Inferior parietal cortex (tissue), 1 donor: ENCODE data around the gene GPER1.

ENCODE experiments used
- DNase-seq: peaks from one replicate; pipeline ENCODE4 v3.0.0-alpha.2; 2016; ENCODE audit errors: extremely low spot score

GPER1 gene

GRCh38 chr7:1053816-1054370 lies 34.0 kb upstream of the GPER1 start:
- no peak for DNase-seq

- no peak for DNase-seq
These were observed 33.5 kb upstream of the GPER1 start for GRCh38 chr7:1054438-1054837.

GRCh38 chr7:1054861-1055450 lies 33.0 kb upstream of the GPER1 start:
- peak; percentile 66 for DNase-seq

- DNase-seq = no peak
These were observed 32.4 kb upstream of the GPER1 start for GRCh38 chr7:1055491-1055955.

DNA sequence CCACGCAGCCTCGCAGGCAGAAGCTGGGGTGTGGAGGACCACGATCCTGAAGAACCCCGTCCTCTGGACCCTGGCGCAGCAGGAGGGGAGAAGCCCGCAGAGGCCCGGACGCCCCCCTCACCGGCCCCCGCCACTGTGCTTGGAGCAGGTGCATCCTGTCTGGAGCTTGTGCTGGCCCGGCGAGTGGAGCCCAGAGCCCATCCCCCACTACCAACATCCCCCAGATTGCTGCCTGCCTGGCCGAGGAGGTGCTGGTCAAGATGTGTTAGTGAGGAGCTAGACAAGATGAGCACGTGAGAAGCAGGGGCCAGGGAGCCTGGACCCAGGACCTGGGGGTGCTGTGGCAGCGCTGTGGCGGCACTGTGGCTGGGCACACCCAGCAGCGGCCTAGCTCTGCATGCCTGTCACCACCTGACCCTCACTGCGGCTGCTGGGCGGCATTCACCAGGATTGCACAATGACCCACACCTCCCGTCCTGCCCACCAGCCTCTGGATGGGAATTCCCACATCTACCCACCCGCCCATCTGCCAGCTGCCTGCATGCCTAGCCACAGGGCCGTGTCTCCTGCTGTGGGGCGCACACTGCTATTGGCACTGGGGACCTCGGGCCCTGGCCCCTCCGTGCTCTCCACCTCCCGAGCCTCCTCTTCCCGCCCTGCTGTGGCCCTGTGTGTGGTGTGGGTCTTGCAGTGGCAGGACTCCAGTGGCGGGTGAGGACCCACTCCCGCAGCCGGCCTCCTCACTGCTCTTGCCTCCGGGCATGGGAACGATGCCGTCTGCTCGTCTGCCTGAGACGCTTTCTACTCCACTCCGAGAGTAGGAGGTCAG lies 31.7 kb upstream of the GPER1 start:
- DNase-seq = no peak

DNA sequence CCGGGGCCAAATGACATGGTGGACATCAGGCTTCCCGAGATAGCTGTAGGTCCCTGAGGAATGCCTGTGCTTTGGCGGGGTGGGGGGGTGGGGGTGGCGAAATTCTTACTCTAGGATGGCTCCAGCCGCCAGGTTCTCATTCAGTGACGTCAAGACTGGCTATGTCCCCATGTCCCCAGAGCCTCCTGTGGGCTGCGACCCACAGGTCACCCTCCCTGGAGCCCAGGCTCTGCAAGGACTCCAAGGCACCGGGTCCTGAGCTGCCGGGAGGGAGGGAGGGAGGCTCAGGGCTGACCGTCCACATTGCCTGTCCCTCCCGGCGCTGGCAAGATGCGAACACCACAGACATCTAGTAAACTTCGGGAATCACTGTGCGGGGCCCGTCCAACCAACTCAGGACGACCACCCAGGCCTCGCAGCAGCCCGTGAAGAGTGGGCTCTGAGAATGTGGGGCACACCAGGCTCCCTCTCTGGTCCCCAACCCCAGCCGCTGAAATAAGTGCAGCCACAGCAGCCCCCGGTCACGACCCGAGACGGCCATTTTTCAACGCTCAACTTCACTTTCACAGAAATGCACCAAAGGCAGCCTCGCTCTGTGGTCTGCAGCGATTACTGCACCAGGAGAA lies 31.0 kb upstream of the GPER1 start:
- no peak for DNase-seq

GRCh38 chr7:1057416-1058291 lies 30.3 kb upstream of the GPER1 start:
- DNase-seq = no peak

DNA sequence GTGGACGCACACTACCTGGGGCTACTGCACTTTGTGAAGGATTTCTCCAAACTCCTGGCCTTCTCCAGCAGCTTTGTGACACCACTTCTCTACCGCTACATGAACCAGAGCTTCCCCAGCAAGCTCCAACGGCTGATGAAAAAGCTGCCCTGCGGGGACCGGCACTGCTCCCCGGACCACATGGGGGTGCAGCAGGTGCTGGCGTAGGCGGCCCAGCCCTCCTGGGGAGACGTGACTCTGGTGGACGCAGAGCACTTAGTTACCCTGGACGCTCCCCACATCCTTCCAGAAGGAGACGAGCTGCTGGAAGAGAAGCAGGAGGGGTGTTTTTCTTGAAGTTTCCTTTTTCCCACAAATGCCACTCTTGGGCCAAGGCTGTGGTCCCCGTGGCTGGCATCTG lies 29.6 kb upstream of the GPER1 start:
- no peak for DNase-seq

DNA sequence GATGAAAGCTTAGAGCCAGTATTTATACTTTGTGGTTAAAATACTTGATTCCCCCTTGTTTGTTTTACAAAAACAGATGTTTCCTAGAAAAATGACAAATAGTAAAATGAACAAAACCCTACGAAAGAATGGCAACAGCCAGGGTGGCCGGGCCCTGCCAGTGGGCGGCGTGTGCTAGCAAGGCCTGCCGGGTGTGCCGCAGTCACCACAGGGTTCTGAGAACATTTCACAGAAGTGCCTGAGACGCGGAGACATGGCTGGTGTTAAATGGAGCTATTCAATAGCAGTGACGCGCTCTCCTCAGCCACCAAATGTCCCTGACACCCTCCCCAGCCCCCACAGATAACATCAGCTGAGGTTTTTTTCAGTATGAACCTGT lies 29.1 kb upstream of the GPER1 start:
- DNase-seq = no peak

- DNase-seq = no peak
These were observed 28.5 kb upstream of the GPER1 start for GRCh38 chr7:1059200-1060091.

DNA sequence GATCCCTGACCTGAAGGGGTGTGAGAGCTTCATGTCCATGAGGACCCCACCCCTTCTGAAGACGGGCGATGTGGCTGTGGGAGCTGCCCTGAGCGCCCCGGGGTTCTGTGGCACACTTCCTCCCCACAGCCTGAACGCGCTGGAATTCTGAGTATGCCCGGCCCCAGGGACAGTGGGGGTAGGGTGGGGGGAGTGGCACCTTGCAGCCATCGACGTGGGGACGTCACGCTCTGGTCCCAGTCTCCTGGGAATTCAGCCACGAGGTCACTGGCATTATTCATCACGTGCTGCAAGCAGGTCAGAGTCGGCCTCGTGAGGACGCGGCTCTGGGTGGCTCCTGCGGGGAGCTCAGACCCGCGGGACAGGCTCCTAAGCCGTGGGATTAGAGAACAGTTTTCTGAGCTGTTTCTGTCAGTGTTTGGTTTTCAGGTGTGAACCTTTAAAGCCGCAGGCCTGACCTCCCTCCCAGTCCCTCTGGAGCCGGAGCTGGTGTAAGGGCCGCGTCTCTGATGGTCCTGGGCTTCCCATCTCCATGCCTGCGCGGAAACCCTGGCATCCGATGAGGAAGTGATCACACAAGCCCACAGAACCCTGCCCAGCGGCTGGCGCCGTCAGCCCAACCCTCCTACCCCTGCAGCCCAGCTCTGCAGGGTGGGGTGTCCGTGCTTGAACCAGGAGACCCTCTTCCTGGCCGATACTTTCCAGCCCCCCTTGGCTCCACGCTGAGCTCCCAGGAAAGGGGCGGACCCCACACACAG lies 27.4 kb upstream of the GPER1 start:
- no peak for DNase-seq

- no peak for DNase-seq
These were observed 26.7 kb upstream of the GPER1 start for GRCh38 chr7:1061180-1061579.

DNA sequence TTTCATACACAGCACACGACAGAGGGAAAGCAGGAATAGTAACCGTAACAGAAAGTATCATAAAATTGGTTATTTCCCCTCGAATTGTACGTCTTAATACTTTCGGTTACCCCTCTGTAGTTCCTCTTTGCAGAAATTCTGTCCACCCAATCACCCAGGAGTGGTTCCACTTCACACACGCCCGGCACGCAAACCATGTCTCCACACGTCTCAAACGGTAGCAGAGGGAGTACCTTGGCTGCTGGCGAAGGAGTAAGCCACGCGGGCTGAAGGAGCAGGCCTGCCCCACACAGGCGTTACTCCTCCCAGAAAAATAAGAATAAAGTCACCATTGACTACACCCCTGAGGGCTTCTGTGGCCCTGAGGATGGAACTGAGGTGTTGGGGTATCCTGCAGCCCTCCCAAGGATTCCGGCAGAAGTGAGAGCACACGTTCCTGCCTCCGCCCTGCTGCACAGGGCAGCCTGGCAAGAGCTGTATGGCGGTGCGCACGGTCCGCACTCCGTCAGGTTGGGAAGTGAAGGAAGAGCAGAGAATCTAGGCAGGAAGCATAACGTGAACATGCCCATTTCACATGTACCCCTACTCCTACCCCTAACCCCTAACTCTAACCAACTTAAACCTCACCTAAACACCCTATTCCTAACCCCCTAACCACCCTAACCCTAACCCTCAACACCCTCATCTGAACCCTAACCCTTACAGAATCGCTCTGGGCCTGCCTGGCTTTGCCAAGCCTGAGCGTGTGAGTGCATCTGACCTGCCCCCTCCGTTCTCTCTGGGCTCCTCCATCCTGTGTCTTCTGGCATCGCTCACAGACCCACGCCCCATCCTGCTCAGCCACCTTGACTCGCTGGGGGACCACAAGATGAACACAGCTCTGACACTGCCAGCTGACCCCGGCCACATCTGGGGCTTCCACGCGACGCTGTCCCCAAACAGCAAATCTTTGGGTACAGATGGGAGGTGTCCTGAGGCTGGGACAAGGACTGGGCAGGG lies 25.3 kb upstream of the GPER1 start:
- no peak for DNase-seq

GRCh38 chr7:1063361-1063760 lies 24.6 kb upstream of the GPER1 start:
- no peak for DNase-seq

GRCh38 chr7:1064581-1064980 lies 23.3 kb upstream of the GPER1 start:
- no peak for DNase-seq

GRCh38 chr7:1065263-1065584 lies 22.7 kb upstream of the GPER1 start:
- DNase-seq = no peak

GRCh38 chr7:1065585-1066241 lies 22.2 kb upstream of the GPER1 start:
- DNase-seq = peak; percentile 77

DNA sequence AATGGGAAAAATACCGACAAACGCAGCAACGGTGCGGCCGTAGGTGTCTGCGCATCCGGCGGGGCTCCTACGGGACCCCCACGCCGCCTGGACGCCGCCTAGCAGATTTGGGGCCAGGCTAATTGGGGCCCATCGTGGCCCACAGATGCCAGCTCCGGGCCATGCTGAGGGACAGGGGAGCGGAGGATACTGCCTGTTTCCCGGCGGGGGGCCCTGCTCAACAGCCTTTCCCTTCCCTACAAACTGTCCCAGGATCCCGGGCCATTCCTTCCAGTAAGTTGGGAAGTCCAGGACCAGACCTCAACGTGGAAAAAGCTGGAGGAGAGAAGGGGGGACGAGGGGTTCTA lies 21.7 kb upstream of the GPER1 start:
- no peak for DNase-seq
